GM04503 (cell line): ENCODE results near the gene USP32.

Experiments used
- DNase-seq: peaks from one replicate; pipeline ENCODE4 v3.0.0-alpha.2; 2012; ENCODE audit warnings: low read depth

Gene USP32

GRCh38 chr17:60173304-60173819 lies 218.6 kb downstream of the USP32 start:
- peak; percentile 56 for DNase-seq

- DNase-seq: no peak
These were observed 220.2 kb downstream of the USP32 start for GRCh38 chr17:60171753-60172079.

- no peak for DNase-seq
These were observed 220.8 kb downstream of the USP32 start for GRCh38 chr17:60170835-60171752.

DNA sequence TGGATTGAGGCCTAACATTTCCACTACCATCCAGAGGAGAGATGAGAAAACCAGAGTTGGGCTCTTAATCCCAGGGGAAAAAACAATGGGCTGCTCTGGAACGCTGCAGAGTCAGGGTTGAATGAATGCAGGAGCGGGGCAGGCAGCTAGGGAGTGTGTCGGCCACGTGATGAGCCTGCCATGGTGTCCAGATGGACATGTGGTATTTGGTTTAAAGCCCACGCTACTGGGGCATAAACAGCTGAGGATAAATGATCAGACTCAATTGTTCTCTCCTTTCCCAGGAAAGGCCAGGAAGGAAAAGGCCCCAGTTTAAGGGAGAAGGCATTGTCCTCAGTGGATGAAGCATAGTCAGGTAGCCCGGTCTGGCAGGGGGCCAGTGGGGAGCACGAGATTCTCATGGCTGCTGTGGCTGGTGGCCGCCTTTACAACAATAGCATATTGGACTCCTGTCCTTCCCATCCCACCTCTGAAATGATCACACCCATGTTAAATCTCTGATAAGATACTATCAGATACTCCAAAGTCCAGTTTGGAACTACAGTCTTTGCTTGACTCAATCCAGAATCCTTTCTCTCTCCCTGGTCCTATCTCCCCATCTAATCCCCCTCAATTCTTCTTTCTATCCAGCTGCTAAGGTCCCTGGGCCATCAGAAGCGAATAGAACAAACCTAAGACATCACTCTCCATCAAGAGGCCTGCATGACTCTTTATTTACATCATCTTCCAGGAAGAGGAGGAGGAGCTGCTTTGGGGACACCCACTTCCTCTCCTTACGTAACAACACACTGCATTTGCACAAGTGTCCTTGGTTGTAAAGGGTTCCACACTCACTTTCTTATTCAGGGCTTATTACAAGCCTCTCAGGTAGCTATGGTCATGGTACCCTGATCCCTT lies 221.8 kb downstream of the USP32 start:
- DNase-seq: no peak

- no peak for DNase-seq
These were observed 223.3 kb downstream of the USP32 start for GRCh38 chr17:60168654-60169053.

DNA sequence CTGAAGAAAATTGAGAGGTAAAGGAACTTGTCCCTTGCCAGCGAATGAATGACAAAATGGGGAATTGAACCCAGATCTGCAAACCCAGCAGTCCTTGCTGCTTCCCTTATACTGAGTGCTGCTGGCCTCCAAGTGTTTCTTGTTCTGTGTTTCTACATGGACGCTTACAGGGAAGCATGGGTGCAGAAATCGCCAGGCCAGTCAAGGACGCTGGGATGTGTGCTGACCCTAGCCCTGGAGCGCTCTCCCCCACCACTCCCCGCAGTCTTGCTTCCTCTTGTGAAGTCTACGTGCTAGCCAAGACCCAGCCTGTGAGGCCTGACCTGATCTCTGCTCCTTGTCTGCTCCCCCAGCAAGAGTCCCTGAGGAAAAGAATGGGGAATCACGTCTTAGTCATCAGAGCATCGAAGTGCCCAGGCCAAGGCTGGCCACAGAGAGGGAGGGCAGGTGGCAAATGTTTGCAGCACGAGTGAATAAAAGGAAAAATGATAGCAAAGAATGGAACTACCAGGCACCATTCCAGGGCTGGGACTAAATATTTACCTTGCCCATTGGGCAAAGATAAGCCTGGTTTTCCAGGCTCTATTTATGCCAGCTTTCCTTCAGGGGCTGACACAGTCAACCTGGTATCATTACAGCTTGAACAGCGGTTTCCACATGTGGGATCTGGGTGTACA lies 224.7 kb downstream of the USP32 start:
- no peak for DNase-seq

- DNase-seq: no peak
These were observed 226.0 kb downstream of the USP32 start for GRCh38 chr17:60165971-60166370.

- DNase-seq: no peak
These were observed 226.7 kb downstream of the USP32 start for GRCh38 chr17:60165223-60165622.

- DNase-seq: no peak
These were observed 227.2 kb downstream of the USP32 start for GRCh38 chr17:60164697-60165096.

DNA sequence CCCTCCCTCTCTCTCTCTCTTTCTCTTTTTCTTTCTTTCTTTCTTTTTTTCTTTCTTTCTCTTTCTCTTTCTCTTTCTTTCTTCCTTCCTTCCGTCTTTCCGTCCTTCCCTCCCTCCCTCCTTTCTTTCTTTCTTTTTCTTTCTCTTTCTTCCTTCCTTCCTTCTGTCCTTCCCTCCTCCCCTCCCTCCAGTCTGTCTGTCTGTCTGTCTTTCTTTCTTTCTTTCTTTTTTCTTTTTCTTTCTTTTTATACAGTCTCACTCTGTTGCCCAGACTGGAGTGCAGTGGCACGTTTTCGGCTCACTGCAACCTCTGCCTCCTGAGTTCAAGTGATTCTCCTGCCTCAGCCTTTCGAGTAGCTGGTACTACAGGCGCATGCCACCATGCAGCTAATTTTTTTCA lies 227.8 kb downstream of the USP32 start:
- no peak for DNase-seq

DNA sequence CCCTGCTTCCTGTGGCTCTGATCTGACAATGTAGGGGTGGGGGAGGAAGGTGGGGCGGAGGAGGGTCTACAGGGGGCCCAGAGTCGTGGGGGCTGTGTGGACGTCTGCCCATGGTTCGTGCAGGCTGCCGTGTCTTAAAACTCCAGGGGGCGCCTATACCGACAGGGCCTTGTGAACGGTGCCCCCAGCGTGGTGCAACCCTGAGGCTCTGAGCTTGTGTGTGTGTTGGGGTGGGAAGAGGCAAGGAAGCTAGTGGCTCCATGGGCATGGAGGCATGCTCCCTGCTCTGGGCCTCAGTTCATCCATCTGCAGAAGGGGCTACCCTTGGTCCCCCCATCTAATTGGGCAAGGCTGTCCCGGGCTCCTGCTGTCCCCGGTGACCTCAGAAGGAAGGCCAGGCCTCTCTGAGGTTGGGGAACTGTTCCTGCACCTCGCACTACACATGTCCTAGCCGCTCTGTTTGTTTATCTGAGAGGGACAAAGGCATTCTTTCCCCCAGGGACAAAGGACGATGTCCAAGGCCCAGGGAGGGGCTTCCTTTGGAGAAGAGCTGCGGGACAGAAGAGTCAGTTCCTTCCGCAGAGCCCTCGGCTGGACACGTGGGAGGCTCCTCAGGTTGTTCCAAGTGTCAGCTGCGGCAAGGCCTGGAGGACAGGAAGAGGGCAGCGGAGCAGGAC lies 228.7 kb downstream of the USP32 start:
- no peak for DNase-seq

GRCh38 chr17:60161598-60162330 lies 230.2 kb downstream of the USP32 start:
- no peak for DNase-seq

DNA sequence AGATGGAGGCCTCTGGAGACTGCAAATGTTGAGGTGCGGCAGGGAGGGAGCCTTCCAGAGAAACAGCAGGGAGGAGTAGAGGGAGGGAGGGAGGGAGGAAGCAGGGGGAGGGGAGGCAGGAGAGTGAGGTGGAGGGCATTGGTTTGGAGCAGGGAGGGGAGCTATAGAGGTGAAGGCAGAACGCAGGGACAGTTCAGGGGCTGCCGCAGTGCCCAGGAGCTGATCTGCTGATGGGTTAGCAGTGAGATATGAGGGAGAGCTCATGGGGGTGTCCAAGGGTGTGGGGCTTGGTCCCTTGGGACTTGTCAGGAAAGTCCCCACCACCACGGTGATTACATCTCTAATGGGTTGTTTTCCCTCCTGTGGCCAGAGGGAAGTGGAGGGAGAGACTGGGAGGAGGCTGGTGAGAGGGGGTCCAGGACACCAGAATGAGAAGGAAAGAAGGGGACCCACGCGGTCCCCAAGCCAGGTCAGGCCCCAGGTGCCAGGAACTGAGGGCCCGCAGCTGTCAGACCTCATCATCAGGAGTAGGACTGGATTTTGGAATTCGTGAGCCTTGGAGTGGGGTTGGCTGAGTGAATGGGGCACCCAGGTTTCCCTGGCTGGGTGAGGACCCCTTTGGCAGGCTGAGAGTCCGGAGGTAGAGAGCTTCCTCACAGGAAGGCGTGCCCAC lies 231.0 kb downstream of the USP32 start:
- no peak for DNase-seq

- no peak for DNase-seq
These were observed 232.5 kb downstream of the USP32 start for GRCh38 chr17:60159479-60159866.

GRCh38 chr17:60158751-60159478 lies 233.0 kb downstream of the USP32 start:
- no peak for DNase-seq

DNA sequence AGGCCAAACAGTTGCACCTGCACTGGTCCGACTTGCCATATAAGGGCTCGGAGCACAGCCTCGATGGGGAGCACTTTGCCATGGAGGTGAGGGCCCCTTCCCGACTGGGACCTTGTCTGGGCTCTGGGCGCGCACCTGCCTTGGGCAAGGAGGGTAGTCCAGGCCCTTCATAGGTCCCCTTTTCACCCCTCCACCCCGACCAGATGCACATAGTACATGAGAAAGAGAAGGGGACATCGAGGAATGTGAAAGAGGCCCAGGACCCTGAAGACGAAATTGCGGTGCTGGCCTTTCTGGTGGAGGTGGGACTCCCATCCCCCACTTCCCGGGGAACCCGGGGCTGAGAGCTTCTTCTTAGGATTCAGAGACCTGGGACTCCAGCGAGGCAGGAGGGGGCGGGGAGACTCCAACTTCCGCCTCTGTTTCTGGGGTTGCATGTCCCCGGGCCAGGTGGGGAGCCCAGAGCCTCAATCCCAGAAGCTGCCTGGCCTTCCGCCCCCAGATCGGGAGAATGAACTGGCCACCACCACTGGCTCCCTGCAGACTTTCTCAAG lies 234.4 kb downstream of the USP32 start:
- DNase-seq: no peak

DNA sequence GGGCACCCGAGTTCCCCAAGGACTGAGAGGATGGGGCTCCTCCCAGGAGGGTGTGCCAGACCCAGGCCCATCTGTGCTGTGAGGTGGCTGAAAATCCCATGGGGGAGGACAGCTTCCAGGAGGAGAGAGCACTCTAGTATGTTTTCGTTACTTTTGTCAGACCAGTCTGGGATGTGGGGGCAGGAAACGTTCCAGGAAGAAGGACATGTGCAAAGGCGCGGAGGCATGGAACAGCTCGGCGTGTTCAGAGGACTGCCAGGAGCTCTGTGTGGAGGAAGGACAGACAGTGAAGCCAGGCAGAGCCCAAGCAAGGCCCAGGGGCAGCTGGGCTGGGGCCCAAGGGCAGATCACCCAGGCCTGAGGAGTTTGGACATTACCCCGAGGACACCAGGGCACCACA lies 235.2 kb downstream of the USP32 start:
- no peak for DNase-seq

DNA sequence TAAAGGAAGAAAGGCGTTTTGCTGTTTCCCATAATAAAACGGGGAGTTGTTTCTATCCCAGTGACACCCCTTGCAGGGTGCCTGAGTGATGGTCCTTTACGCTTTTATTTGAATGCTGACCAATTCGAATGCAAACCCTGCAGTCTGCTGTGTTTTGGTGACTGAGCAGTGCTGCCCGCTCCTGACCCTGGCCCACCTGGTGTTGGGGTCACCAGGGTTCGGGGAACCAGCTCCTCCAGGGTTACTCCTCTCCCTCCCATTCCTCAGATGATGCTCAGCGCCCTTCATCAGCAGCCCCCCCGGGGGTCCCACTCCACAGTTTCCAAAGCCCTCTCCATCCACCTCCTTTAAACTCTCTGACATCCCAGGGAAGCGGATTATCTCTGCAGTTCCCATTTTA lies 236.1 kb downstream of the USP32 start:
- no peak for DNase-seq

DNA sequence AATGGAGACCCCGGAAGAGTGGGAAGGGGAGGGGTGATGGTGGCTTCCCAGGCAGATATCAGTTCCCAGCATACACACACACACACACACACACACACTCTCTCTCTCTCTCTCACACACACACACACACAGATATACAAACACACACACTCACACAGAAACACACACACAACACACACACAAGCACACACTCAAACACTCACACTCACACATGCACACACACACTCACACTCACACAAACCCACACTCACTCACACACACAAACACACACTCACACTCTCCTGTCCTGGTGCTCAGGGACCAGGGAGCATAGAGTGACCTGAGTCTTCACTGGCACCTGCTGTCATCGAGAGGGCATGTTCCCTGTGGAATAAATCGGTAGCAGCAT lies 236.5 kb downstream of the USP32 start:
- no peak for DNase-seq
